ENCODE measurements around the gene UNC13A.

UNC13A gene

GRCh38 chr19:17659996-17660395 lies 28.2 kb downstream of the UNC13A start:
- no peak for DNase-seq

GRCh38 chr19:17658666-17659065 lies 29.5 kb downstream of the UNC13A start:
- DNase-seq, result no peak

- no peak for DNase-seq
Observed at GRCh38 chr19:17658240-17658639, 29.9 kb downstream of the UNC13A start.

GRCh38 chr19:17656970-17657369 lies 31.2 kb downstream of the UNC13A start:
- DNase-seq, result no peak

- no peak for DNase-seq
Observed at GRCh38 chr19:17655751-17656472, 32.2 kb downstream of the UNC13A start.

GRCh38 chr19:17654993-17655392 lies 33.2 kb downstream of the UNC13A start:
- peak; percentile 34 for DNase-seq

GRCh38 chr19:17652627-17653026 lies 35.5 kb downstream of the UNC13A start:
- DNase-seq, result no peak

GRCh38 chr19:17648786-17649185 lies 39.4 kb downstream of the UNC13A start:
- DNase-seq, result no peak

- peak; percentile 22 for DNase-seq
Observed at GRCh38 chr19:17648097-17648660, 40.0 kb downstream of the UNC13A start.

- DNase-seq, result no peak
Observed at GRCh38 chr19:17647071-17648020, 40.8 kb downstream of the UNC13A start.

GRCh38 chr19:17646441-17646840 lies 41.7 kb downstream of the UNC13A start:
- peak; percentile 15 for DNase-seq

GRCh38 chr19:17645339-17645963 lies 42.7 kb downstream of the UNC13A start:
- DNase-seq, result no peak

GRCh38 chr19:17642656-17643055 lies 45.5 kb downstream of the UNC13A start:
- DNase-seq, result no peak

GRCh38 chr19:17641846-17642245 lies 46.3 kb downstream of the UNC13A start:
- DNase-seq, result no peak

- no peak for DNase-seq
Observed at GRCh38 chr19:17641181-17641580, 47.0 kb downstream of the UNC13A start.

- DNase-seq, result no peak
Observed at GRCh38 chr19:17633700-17634099, 54.5 kb downstream of the UNC13A start.

GRCh38 chr19:17632577-17632976 lies 55.6 kb downstream of the UNC13A start:
- DNase-seq, result no peak

GRCh38 chr19:17629760-17630159 lies 58.4 kb downstream of the UNC13A start:
- DNase-seq, result no peak

- no peak for DNase-seq
Observed at GRCh38 chr19:17627921-17628320, 60.2 kb downstream of the UNC13A start.

- no peak for DNase-seq
Observed at GRCh38 chr19:17627161-17627560, 61.0 kb downstream of the UNC13A start.

- no peak for DNase-seq
Observed at GRCh38 chr19:17626456-17627015, 61.6 kb downstream of the UNC13A start.

- DNase-seq, result no peak
Observed at GRCh38 chr19:17625980-17626379, 62.2 kb downstream of the UNC13A start.

- no peak for DNase-seq
Observed at GRCh38 chr19:17625043-17625442, 63.1 kb downstream of the UNC13A start.

Data from activated CD4-positive, alpha-beta T cell treated with anti-CD3 and anti-CD28 coated beads for 48 hours (primary cell).